HepG2 (cell line): ENCODE data around the gene TUBAL3. TPM values are rescaled to one million over a fixed set of nuclear protein-coding genes. Genes with fewer than 3 reads are reported as not detected.
A peak's percentile ranks its signal among the peaks of the same experiment; 100 is the strongest.

Experiments used
- ATF1 ChIP-seq: IDR thresholded peaks from 2 replicates; pipeline ENCODE4 v1.6.1; 2016; ENCODE audit warnings: mild to moderate bottlenecking, control low read depth
- BRD4 ChIP-seq: sonication (generic); formaldehyde crosslinking; IDR thresholded peaks from 2 replicates; pipeline ENCODE4 v1.4.0; 2020; ENCODE audit warnings: missing genetic modification reagents
- CHD4 ChIP-seq: fragments of 200-600 bp; sonication (generic); IDR thresholded peaks from 2 replicates; pipeline ENCODE4 v1.7.0; 2017; ENCODE audit warnings: mild to moderate bottlenecking, low read length, borderline replicate concordance
- DMAP1 ChIP-seq: IDR thresholded peaks from 2 replicates; pipeline ENCODE4 v1.6.1; 2016
- FOXA3 ChIP-seq: IDR thresholded peaks from 2 replicates; pipeline ENCODE4 v1.6.1; 2016; ENCODE audit warnings: missing genetic modification reagents, missing compliant biosample characterization
- ISL2 ChIP-seq: sonication (generic); formaldehyde crosslinking; IDR thresholded peaks from 2 replicates; pipeline ENCODE4 v1.5.0; 2020; ENCODE audit warnings: missing genetic modification reagents
- MIER3 ChIP-seq: IDR thresholded peaks from 2 replicates; pipeline ENCODE4 v1.6.1; 2016; ENCODE audit warnings: missing compliant biosample characterization, borderline replicate concordance
- SMYD3 ChIP-seq: sonication (generic); formaldehyde crosslinking; IDR thresholded peaks from 2 replicates; pipeline ENCODE4 v1.8.1; 2023; ENCODE audit warnings: mild to moderate bottlenecking, missing genetic modification reagents
- XRCC5 ChIP-seq: fragments of 200-400 bp; formaldehyde crosslinking; optimal IDR thresholded peaks from 2 replicates; pipeline ENCODE3; 2017; ENCODE audit warnings: mild to moderate bottlenecking, low read length
- ZC3H4 ChIP-seq: sonication (generic); formaldehyde crosslinking; IDR thresholded peaks from 2 replicates; pipeline ENCODE4 v1.4.0; 2020; ENCODE audit warnings: missing genetic modification reagents, borderline replicate concordance
- ZFP36L1 ChIP-seq: sonication (generic); formaldehyde crosslinking; IDR thresholded peaks from 2 replicates; pipeline ENCODE4 v1.8.0; 2022; ENCODE audit warnings: mild to moderate bottlenecking, missing genetic modification reagents, moderate library complexity
- ZFP37 ChIP-seq: sonication (generic); formaldehyde crosslinking; IDR thresholded peaks from 2 replicates; pipeline ENCODE4 v1.4.0; 2020; ENCODE audit warnings: missing genetic modification reagents, borderline replicate concordance
- ZNF232 ChIP-seq: sonication (generic); formaldehyde crosslinking; IDR thresholded peaks from 2 replicates; pipeline ENCODE4 v1.4.0; 2020; ENCODE audit warnings: missing genetic modification reagents, borderline replicate concordance
- ZNF367 ChIP-seq: sonication (generic); formaldehyde crosslinking; IDR thresholded peaks from 2 replicates; pipeline ENCODE4 v1.4.0; 2020; ENCODE audit warnings: missing genetic modification reagents, borderline replicate concordance
- ZNF501 ChIP-seq: sonication (generic); formaldehyde crosslinking; IDR thresholded peaks from 2 replicates; pipeline ENCODE4 v1.5.1; 2020; ENCODE audit warnings: mild to moderate bottlenecking, moderate library complexity, missing genetic modification reagents
- ZNF660 ChIP-seq: sonication (generic); formaldehyde crosslinking; IDR thresholded peaks from 2 replicates; pipeline ENCODE4 v1.5.1; 2020; ENCODE audit warnings: mild to moderate bottlenecking, low read depth, missing genetic modification reagents, borderline replicate concordance
- polyA plus RNA-seq, 8 experiments: library from polyadenylated mRNA; depleted of rRNA in 3 of 8; stranded (reverse) in 7 of 8; unstranded in 1 of 8; fragments of >200 nt; fragmentation: Illumina TruSeq in 4 of 8; extraction: Trizol in 4 of 8; gene quantifications; 2 replicates each; pipeline versions ENCODE4 v1.2.1 to v1.2.3, GENCODE V29; 2011 to 2016; ENCODE audit warnings: low read depth in 4 of 8, missing spikeins in 1 of 8, mixed read lengths in 1 of 8; ENCODE audit not compliant: insufficient read depth in 1 of 8
- total RNA-seq, 5 experiments: library from RNA; depleted of rRNA; stranded (reverse); fragments of >200 nt; fragmentation: Illumina TruSeq; extraction: Trizol; gene quantifications; 2 replicates each; pipeline ENCODE4 v1.2.3, GENCODE V29; 2016; ENCODE audit warnings: low read depth in 1 of 5
- TF ChIP-seq, protein P1 (sequence below): sonication (generic); formaldehyde crosslinking; IDR thresholded peaks from 2 replicates; pipeline ENCODE4 v1.4.0; 2020; ENCODE audit warnings: missing genetic modification reagents
- TF ChIP-seq, protein P2 (sequence below): sonication (generic); formaldehyde crosslinking; IDR thresholded peaks from 2 replicates; pipeline ENCODE4 v1.4.0; 2020; ENCODE audit warnings: missing genetic modification reagents, borderline replicate concordance
- TF ChIP-seq, protein P3 (sequence below): sonication (generic); formaldehyde crosslinking; IDR thresholded peaks from 2 replicates; pipeline ENCODE4 v1.4.0; 2020; ENCODE audit warnings: missing genetic modification reagents, low read depth, mild to moderate bottlenecking, borderline replicate concordance
- TF ChIP-seq, protein P4 (sequence below): sonication (generic); formaldehyde crosslinking; IDR thresholded peaks from 2 replicates; pipeline ENCODE4 v1.4.0; 2020; ENCODE audit warnings: mild to moderate bottlenecking, missing genetic modification reagents
- TF ChIP-seq, protein P5 (sequence below): sonication (generic); formaldehyde crosslinking; IDR thresholded peaks from 2 replicates; pipeline ENCODE4 v1.9.0; 2022; ENCODE audit warnings: low read depth, missing genetic modification reagents
- TF ChIP-seq, protein P6 (sequence below): IDR thresholded peaks from 2 replicates; pipeline ENCODE4 v1.6.1; 2016; ENCODE audit warnings: low read depth

TUBAL3 gene
- total and polyA plus RNA-seq, 2 of the 13 experiments (the other 11 are each of a cell fraction or from before 2014, with no cell fraction given), result 0.07 to 0.26 TPM

DNA sequence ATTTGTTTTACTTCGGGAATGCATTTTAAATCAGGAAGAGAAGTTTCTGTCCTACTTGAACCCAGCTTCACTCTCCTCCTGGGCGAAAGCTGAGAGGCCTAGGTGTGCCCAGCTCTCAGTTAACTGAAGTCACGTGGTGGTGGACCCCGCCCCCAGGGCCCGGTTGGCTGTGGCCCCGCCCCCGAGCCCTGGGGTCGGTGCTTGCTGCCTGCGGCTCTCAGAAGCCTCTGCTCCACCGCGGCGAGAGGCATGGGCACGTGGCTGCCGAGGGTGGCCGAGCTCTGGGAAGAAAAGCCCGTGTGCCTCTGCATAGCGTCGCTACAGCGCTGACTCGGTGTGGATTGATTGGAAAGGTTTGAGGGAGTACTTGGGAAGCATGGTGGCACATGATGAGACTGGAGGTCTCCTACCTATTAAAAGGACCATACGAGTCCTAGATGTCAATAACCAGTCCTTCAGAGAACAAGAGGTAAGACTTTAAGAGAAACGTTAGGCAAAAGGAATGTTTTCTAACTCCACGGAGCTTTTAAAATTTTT lies 41.8 kb upstream of the TUBAL3 start (continued):
- peak; percentile 75; the same call in 1 of the 2 replicates for TF ChIP-seq ZC3H4 (CRISPR knock-in tag)
- peak; percentile 91; the same call in 1 of the 2 replicates for TF ChIP-seq ZNF232 (CRISPR knock-in tag)
- TF ChIP-seq, protein P1, sequence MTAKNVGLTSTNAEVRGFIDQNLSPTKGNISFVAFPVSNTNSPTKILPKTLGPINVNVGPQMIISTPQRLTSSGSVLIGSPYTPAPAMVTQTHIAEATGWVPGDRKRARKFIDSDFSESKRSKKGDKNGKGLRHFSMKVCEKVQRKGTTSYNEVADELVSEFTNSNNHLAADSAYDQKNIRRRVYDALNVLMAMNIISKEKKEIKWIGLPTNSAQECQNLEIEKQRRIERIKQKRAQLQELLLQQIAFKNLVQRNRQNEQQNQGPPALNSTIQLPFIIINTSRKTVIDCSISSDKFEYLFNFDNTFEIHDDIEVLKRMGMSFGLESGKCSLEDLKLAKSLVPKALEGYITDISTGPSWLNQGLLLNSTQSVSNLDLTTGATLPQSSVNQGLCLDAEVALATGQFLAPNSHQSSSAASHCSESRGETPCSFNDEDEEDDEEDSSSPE (CRISPR knock-in tag), result peak; percentile 72
- TF ChIP-seq ZFP37 (CRISPR knock-in tag), result peak; percentile 81
- peak; percentile 88 for TF ChIP-seq BRD4 (CRISPR knock-in tag)
- peak; percentile 85 for TF ChIP-seq ZNF501 (CRISPR knock-in tag)
- TF ChIP-seq MIER3 (CRISPR knock-in tag), result peak; percentile 92
- TF ChIP-seq ZFP36L1, result peak; percentile 82; the same call in 1 of the 2 replicates
- peak; percentile 47; the same call in 1 of the 2 replicates for TF ChIP-seq ZNF367 (CRISPR knock-in tag)
- peak; percentile 67; the same call in 1 of the 2 replicates for TF ChIP-seq ISL2
- TF ChIP-seq CHD4, result no peak
- TF ChIP-seq, protein P2, sequence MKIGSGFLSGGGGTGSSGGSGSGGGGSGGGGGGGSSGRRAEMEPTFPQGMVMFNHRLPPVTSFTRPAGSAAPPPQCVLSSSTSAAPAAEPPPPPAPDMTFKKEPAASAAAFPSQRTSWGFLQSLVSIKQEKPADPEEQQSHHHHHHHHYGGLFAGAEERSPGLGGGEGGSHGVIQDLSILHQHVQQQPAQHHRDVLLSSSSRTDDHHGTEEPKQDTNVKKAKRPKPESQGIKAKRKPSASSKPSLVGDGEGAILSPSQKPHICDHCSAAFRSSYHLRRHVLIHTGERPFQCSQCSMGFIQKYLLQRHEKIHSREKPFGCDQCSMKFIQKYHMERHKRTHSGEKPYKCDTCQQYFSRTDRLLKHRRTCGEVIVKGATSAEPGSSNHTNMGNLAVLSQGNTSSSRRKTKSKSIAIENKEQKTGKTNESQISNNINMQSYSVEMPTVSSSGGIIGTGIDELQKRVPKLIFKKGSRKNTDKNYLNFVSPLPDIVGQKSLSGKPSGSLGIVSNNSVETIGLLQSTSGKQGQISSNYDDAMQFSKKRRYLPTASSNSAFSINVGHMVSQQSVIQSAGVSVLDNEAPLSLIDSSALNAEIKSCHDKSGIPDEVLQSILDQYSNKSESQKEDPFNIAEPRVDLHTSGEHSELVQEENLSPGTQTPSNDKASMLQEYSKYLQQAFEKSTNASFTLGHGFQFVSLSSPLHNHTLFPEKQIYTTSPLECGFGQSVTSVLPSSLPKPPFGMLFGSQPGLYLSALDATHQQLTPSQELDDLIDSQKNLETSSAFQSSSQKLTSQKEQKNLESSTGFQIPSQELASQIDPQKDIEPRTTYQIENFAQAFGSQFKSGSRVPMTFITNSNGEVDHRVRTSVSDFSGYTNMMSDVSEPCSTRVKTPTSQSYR (CRISPR knock-in tag), result peak; percentile 74; the same call in 1 of the 2 replicates
- TF ChIP-seq ZNF660 (CRISPR knock-in tag), result peak; percentile 65
- TF ChIP-seq, protein P3, sequence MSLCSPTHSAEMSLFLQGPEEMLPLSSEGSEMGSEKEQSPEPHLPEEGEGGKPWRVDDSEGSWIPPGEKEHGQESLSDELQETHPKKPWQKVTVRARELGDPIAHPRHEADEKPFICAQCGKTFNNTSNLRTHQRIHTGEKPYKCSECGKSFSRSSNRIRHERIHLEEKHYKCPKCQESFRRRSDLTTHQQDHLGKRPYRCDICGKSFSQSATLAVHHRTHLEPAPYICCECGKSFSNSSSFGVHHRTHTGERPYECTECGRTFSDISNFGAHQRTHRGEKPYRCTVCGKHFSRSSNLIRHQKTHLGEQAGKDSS, result peak; percentile 96
- TF ChIP-seq XRCC5, result no peak
- TF ChIP-seq, protein P4, sequence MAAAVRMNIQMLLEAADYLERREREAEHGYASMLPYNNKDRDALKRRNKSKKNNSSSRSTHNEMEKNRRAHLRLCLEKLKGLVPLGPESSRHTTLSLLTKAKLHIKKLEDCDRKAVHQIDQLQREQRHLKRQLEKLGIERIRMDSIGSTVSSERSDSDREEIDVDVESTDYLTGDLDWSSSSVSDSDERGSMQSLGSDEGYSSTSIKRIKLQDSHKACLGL (CRISPR knock-in tag), result peak; percentile 93
- TF ChIP-seq ATF1 (CRISPR knock-in tag), result no peak
- TF ChIP-seq, protein P5, sequence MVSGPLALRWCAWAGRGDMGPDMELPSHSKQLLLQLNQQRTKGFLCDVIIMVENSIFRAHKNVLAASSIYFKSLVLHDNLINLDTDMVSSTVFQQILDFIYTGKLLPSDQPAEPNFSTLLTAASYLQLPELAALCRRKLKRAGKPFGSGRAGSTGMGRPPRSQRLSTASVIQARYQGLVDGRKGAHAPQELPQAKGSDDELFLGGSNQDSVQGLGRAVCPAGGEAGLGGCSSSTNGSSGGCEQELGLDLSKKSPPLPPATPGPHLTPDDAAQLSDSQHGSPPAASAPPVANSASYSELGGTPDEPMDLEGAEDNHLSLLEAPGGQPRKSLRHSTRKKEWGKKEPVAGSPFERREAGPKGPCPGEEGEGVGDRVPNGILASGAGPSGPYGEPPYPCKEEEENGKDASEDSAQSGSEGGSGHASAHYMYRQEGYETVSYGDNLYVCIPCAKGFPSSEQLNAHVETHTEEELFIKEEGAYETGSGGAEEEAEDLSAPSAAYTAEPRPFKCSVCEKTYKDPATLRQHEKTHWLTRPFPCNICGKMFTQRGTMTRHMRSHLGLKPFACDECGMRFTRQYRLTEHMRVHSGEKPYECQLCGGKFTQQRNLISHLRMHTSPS (CRISPR knock-in tag), result no peak
- TF ChIP-seq, protein P6, sequence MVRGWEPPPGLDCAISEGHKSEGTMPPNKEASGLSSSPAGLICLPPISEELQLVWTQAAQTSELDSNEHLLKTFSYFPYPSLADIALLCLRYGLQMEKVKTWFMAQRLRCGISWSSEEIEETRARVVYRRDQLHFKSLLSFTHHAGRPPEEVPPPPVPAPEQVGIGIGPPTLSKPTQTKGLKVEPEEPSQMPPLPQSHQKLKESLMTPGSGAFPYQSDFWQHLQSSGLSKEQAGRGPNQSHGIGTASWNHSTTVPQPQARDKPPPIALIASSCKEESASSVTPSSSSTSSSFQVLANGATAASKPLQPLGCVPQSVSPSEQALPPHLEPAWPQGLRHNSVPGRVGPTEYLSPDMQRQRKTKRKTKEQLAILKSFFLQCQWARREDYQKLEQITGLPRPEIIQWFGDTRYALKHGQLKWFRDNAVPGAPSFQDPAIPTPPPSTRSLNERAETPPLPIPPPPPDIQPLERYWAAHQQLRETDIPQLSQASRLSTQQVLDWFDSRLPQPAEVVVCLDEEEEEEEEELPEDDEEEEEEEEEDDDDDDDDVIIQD (CRISPR knock-in tag), result peak; percentile 81
- peak; percentile 83 for TF ChIP-seq FOXA3 (CRISPR knock-in tag)
- TF ChIP-seq DMAP1 (CRISPR knock-in tag), result peak; percentile 82
- TF ChIP-seq SMYD3 (CRISPR knock-in tag), result peak; percentile 93
